H9 (cell line): Measurements from ENCODE around the gene VPS54. TPM values are rescaled to one million over a fixed set of nuclear protein-coding genes. Genes with fewer than 3 reads are reported as not detected.

ENCODE experiments used
- DNase-seq: peaks from one replicate; pipeline ENCODE4 v3.0.0-alpha.2; 2017
- H2AFZ ChIP-seq: one replicate; pipeline ENCODE4 v1.6.1; 2013; ENCODE audit warnings: mild to moderate bottlenecking, low read length, control low read depth, moderate library complexity
- H2AK5ac ChIP-seq: 2 replicates; pipeline ENCODE4 v1.6.1; 2013; ENCODE audit warnings: low read length, control low read depth, mixed read lengths; ENCODE audit not compliant: insufficient read length
- H2BK120ac ChIP-seq: one replicate; pipeline ENCODE4 v1.6.1; 2013; ENCODE audit warnings: low read depth, mild to moderate bottlenecking, low read length, control low read depth, inconsistent platforms; ENCODE audit not compliant: poor library complexity, severe bottlenecking
- H2BK12ac ChIP-seq: 2 replicates; pipeline ENCODE4 v1.6.1; 2013; ENCODE audit warnings: low read length, control low read depth, mixed read lengths, low read depth; ENCODE audit not compliant: insufficient read length
- H2BK15ac ChIP-seq: 2 replicates; pipeline ENCODE4 v1.6.1; 2013; ENCODE audit warnings: low read depth, low read length, control low read depth
- H2BK20ac ChIP-seq: one replicate; pipeline ENCODE4 v1.6.1; 2013; ENCODE audit warnings: low read depth, mild to moderate bottlenecking, low read length, control low read depth, inconsistent platforms; ENCODE audit not compliant: poor library complexity, severe bottlenecking
- H2BK5ac ChIP-seq: 2 replicates; pipeline ENCODE4 v1.6.1; 2013; ENCODE audit warnings: low read length, control low read depth, mixed read lengths; ENCODE audit not compliant: insufficient read length
- H3K14ac ChIP-seq: 2 replicates; pipeline ENCODE4 v1.6.1; 2013; ENCODE audit warnings: low read length, control low read depth; ENCODE audit not compliant: insufficient read depth
- H3K18ac ChIP-seq: 2 replicates; pipeline ENCODE4 v1.6.1; 2013; ENCODE audit warnings: low read depth, mild to moderate bottlenecking, mixed read lengths, low read length, control low read depth; ENCODE audit not compliant: insufficient read length
- H3K23ac ChIP-seq: 2 replicates; pipeline ENCODE4 v1.6.1; 2013; ENCODE audit warnings: low read length, control low read depth, mixed read lengths, low read depth; ENCODE audit not compliant: insufficient read length
- H3K23me2 ChIP-seq: 2 replicates; pipeline ENCODE4 v1.6.1; 2013; ENCODE audit warnings: low read depth, mild to moderate bottlenecking, mixed read lengths, low read length, control low read depth; ENCODE audit not compliant: insufficient read length, poor library complexity, severe bottlenecking
- H3K27ac ChIP-seq: 2 replicates; pipeline ENCODE4 v1.5.1; 2013; ENCODE audit warnings: low read length, control low read depth, mixed read lengths, low read depth; ENCODE audit not compliant: insufficient read length
- H3K27me3 ChIP-seq: 2 replicates; pipeline ENCODE4 v1.6.1; 2013; ENCODE audit warnings: low read length, control low read depth, inconsistent platforms; ENCODE audit not compliant: insufficient read depth
- H3K4ac ChIP-seq: 2 replicates; pipeline ENCODE4 v1.6.1; 2013; ENCODE audit warnings: low read depth, mild to moderate bottlenecking, control low read depth, inconsistent platforms, low read length, moderate library complexity
- H3K4me1 ChIP-seq: 2 replicates; pipeline ENCODE4 v1.6.1; 2013; ENCODE audit warnings: low read length, control low read depth, inconsistent platforms; ENCODE audit not compliant: insufficient read depth
- H3K4me2 ChIP-seq: 2 replicates; pipeline ENCODE4 v1.6.1; 2013; ENCODE audit warnings: low read length, control low read depth, mixed read lengths; ENCODE audit not compliant: insufficient read length, insufficient read depth
- H3K56ac ChIP-seq: 2 replicates; pipeline ENCODE4 v1.6.1; 2013; ENCODE audit warnings: low read depth, mild to moderate bottlenecking, mixed read lengths, low read length, control low read depth; ENCODE audit not compliant: insufficient read length
- H3K79me1 ChIP-seq: 2 replicates; pipeline ENCODE4 v1.6.1; 2013; ENCODE audit warnings: low read depth, mild to moderate bottlenecking, moderate library complexity, low read length, control low read depth, inconsistent platforms; ENCODE audit not compliant: insufficient read depth, poor library complexity, severe bottlenecking
- H3K79me2 ChIP-seq: 2 replicates; pipeline ENCODE4 v1.6.1; 2013; ENCODE audit warnings: low read length, control low read depth, inconsistent platforms; ENCODE audit not compliant: insufficient read depth
- H3K9ac ChIP-seq: 2 replicates; pipeline ENCODE4 v1.6.1; 2013; ENCODE audit warnings: low read length, control low read depth, mixed read lengths; ENCODE audit not compliant: insufficient read length; ENCODE audit errors: extremely low read depth
- H3K9me3 ChIP-seq: one replicate; pipeline ENCODE4 v1.6.1; 2013; ENCODE audit warnings: low read depth, low read length, inconsistent platforms; ENCODE audit not compliant: control insufficient read depth
- H3T11ph ChIP-seq: one replicate; pipeline ENCODE4 v1.6.1; 2013; ENCODE audit warnings: mild to moderate bottlenecking, low read length, control low read depth, inconsistent platforms
- H4K20me1 ChIP-seq: one replicate; pipeline ENCODE4 v1.6.1; 2013; ENCODE audit not compliant: control insufficient read depth, insufficient read length, insufficient read depth
- H4K5ac ChIP-seq: 2 replicates; pipeline ENCODE4 v1.6.1; 2013; ENCODE audit warnings: low read depth, mild to moderate bottlenecking, mixed read lengths, low read length, control low read depth; ENCODE audit not compliant: insufficient read length
- H4K8ac ChIP-seq: replicated peaks from 2 replicates; pipeline ENCODE4 v1.6.1; 2013; ENCODE audit warnings: low read length, control low read depth, mixed read lengths, low read depth; ENCODE audit not compliant: insufficient read length
- H4K91ac ChIP-seq: 2 replicates; pipeline ENCODE4 v1.6.1; 2013; ENCODE audit warnings: low read depth, mild to moderate bottlenecking, moderate library complexity, mixed read lengths, low read length, control low read depth; ENCODE audit not compliant: insufficient read length
- H3K27ac Mint-ChIP-seq, 3 experiments: 2 replicates in 2 of 3; 3 replicates in 1 of 3; pipeline ENCODE4 v1.8.0; 2020 to 2021; ENCODE audit warnings: mixed read lengths in 3 of 3, mild to moderate bottlenecking in 1 of 3, moderate library complexity in 1 of 3
- H3K27me3 Mint-ChIP-seq: 2 replicates; pipeline ENCODE4 v1.8.0; 2021; ENCODE audit warnings: low read depth, mild to moderate bottlenecking, moderate library complexity, mixed read lengths
- H3K36me3 Mint-ChIP-seq, 3 experiments: 2 replicates in 2 of 3; 3 replicates in 1 of 3; pipeline ENCODE4 v1.8.0; 2020 to 2021; ENCODE audit warnings: low read depth in 3 of 3, mixed read lengths in 3 of 3; ENCODE audit not compliant: insufficient read depth in 1 of 3
- H3K4me1 Mint-ChIP-seq, 2 experiments: 2 replicates each; pipeline ENCODE4 v1.8.0; 2020; ENCODE audit warnings: mixed read lengths in 2 of 2
- H3K4me3 Mint-ChIP-seq, 2 experiments: 2 replicates in 1 of 2; 3 replicates in 1 of 2; pipeline ENCODE4 v1.8.0; 2020 to 2021; ENCODE audit warnings: mild to moderate bottlenecking in 2 of 2, mixed read lengths in 2 of 2, moderate library complexity in 1 of 2
- H3K9me3 Mint-ChIP-seq, 2 experiments: 2 replicates in 1 of 2; 3 replicates in 1 of 2; pipeline ENCODE4 v1.8.0; 2020; ENCODE audit warnings: mild to moderate bottlenecking in 2 of 2, mixed read lengths in 2 of 2, moderate library complexity in 1 of 2
- whole genome bisulfite sequencing: extraction: QIAGEN DNeasy Blood & Tissue Kit; methylation state at CpG from one replicate; pipeline ENCODE4 v1.1.7; 2013; ENCODE audit warnings: missing lambda C conversion rate, low lambda C conversion rate, mixed read lengths; ENCODE audit not compliant: insufficient read length; ENCODE audit errors: extremely low coverage; 5-methylcytosine and 5-hydroxymethylcytosine counted together
- total RNA-seq: library from RNA; stranded (reverse); gene quantifications from 2 replicates; pipeline ENCODE4 v1.2.1, GENCODE V29; 2021
- TF ChIP-seq, protein P1 (sequence below): fragments of 200-600 bp; sonication (generic); conservative IDR thresholded peaks from 3 replicates; pipeline ENCODE4 v1.8.0; 2021; ENCODE audit warnings: antibody characterized with exemption, mild to moderate bottlenecking

VPS54 gene
- total RNA-seq, 1 experiment from 2014 or later = 13.4 TPM

DNA sequence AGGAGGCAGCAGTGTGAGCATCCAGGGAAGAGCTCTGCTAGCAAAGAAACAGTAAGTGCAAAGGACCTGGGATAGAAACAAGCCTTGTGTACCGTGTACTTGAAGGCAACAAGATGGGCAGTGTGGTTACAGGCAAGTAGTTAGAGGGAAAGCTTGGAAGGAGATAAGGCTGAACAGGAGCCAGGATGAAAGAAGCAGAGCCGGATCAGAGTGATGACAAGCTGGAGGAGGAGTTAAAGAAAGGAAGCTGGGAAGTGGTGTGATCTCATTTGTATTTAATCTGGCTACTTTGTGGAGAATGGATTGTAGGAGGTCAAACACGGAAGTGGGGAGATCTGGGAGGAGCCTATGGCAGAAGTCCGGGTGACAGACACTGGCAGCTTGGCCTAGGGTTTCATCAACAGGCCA, 44.7 kb upstream of the VPS54 start:
- Histone ChIP-seq H3K79me2 (no peaks in the 10 kb centered on the region), H3K18ac (no peak overlapping the region), H2BK12ac (no peak overlapping the region), H4K5ac (no peak overlapping the region), H3K9me3 (no peaks in the 10 kb centered on the region), H3K23ac (no peak overlapping the region), H2AFZ (no peak overlapping the region), H3K4me2 (no peak overlapping the region), H3K9ac (no peak overlapping the region), H3K14ac (no peak overlapping the region), H4K20me1 (no peaks in the 10 kb centered on the region), H3K27ac (no peak overlapping the region), H3K4me1 (peaks cover 14% of the 10 kb centered on the region), H3K4ac (no peak overlapping the region), H3T11ph (no peak overlapping the region), H3K23me2 (no peaks in the 10 kb centered on the region), H3K27me3 (no peaks in the 10 kb centered on the region), H2BK120ac (no peak overlapping the region), H4K91ac (no peak overlapping the region), H2BK15ac (no peak overlapping the region), H4K8ac (no peak overlapping the region), H2BK5ac (no peak overlapping the region), H3K79me1 (no peaks in the 10 kb centered on the region), H3K56ac (no peak overlapping the region), H2AK5ac (no peak overlapping the region), H2BK20ac (no peak overlapping the region)
- TF ChIP-seq, protein P1, sequence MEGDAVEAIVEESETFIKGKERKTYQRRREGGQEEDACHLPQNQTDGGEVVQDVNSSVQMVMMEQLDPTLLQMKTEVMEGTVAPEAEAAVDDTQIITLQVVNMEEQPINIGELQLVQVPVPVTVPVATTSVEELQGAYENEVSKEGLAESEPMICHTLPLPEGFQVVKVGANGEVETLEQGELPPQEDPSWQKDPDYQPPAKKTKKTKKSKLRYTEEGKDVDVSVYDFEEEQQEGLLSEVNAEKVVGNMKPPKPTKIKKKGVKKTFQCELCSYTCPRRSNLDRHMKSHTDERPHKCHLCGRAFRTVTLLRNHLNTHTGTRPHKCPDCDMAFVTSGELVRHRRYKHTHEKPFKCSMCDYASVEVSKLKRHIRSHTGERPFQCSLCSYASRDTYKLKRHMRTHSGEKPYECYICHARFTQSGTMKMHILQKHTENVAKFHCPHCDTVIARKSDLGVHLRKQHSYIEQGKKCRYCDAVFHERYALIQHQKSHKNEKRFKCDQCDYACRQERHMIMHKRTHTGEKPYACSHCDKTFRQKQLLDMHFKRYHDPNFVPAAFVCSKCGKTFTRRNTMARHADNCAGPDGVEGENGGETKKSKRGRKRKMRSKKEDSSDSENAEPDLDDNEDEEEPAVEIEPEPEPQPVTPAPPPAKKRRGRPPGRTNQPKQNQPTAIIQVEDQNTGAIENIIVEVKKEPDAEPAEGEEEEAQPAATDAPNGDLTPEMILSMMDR = no peak
- Mint-ChIP-seq H3K36me3 (no peaks in the 10 kb centered on the region), H3K27ac (peak overlapping the region; percentile 4 to 75 (median 18); a peak in 5 of 7 replicates), H3K27me3 (no peaks in the 10 kb centered on the region), H3K9me3 (no peaks in the 10 kb centered on the region), H3K4me1 (peaks cover 38 to 42% of the 10 kb centered on the region in 2 experiments), H3K4me3 (no peak overlapping the region)
- WGBS = no CpG with 5 or more reads among the region's 4 CpGs
- peak; percentile 58 for DNase-seq
